ENCODE data around the gene ATP2B2.
"Not testable (repeated sequence)": the region's sequence is repeated elsewhere in the genome, so short reads cannot be mapped to it uniquely, and the experiment has no call there.

ATP2B2 gene

DNA sequence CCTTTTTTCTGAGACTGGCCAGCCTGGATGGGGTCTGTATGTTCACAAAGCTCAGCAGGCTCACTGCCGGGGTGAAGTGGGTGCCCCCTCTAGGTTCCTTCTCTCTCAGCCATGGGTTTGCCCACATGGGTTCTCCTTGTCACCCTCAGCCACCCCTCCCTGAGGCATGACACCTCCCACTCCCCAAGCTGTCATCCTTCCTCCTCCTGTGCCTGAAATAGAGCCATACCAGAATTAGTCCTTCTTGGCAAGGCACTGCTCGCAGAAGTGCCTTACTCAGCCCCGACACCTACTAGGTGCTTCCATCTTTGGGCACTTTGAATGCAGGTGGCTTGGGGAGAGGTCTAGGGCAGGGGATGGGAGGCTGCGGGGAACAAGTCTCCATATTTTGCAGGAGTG is 121.5 kb downstream of the ATP2B2 start:
- TF ChIP-seq, protein P1, sequence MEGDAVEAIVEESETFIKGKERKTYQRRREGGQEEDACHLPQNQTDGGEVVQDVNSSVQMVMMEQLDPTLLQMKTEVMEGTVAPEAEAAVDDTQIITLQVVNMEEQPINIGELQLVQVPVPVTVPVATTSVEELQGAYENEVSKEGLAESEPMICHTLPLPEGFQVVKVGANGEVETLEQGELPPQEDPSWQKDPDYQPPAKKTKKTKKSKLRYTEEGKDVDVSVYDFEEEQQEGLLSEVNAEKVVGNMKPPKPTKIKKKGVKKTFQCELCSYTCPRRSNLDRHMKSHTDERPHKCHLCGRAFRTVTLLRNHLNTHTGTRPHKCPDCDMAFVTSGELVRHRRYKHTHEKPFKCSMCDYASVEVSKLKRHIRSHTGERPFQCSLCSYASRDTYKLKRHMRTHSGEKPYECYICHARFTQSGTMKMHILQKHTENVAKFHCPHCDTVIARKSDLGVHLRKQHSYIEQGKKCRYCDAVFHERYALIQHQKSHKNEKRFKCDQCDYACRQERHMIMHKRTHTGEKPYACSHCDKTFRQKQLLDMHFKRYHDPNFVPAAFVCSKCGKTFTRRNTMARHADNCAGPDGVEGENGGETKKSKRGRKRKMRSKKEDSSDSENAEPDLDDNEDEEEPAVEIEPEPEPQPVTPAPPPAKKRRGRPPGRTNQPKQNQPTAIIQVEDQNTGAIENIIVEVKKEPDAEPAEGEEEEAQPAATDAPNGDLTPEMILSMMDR (conservative IDR thresholded peaks at IDR 0.05; ENCODE audit: control insufficient read depth, insufficient read depth, low read depth, low read length), result no peak
- DNase-seq (ENCODE audit: low read depth), result no peak
- H3K4me3 ChIP-seq (ENCODE audit: control insufficient read depth, low read depth, low read length), result no peak overlapping the region

DNA sequence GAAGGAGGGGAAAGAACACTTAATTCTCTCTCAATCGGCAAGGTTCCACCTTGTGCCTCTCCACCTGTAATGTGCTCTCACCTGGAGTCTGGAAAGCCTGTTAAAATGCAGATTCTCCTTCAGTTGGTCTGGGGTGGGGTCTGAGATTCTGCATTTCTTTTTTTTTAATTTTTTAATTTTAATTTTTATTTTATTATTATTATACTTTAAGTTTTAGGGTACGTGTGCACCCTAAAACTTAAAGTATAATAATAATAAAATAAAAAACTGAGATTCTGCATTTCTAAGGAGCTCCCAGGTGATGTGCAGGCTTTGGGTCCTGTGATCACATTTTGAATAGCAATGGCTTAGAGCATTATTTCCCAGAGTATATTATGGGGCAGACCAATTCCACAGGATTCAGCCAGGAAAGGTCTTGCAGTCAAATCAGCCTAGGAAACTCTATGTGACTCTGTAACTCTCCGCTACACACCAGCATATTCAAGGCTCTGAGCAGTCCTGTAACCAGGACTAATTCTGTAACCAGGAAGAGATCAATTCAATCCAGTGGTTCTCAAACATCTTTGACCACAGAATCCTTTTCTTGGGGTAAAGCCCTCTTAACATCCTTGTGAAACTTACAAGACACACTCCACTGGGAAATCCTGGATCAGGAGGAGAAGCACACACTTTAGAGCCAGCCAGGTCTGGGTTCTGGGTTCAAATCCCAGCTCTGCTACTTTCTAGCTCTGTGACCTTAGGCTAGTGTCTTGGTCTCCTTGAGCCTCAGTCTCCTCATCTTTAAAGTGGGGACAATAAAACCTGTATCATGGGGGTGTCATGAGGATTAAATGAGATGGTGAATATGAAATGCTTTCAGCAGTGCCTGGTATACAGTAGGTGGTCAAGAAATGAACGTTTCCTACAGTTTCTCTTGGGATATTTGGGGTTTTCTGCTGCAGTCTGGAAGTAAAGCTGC is 122.2 kb downstream of the ATP2B2 start:
- no peak overlapping the region for H3K4me3 ChIP-seq (ENCODE audit: control insufficient read depth, low read depth, low read length)
- TF ChIP-seq, protein P1 (conservative IDR thresholded peaks at IDR 0.05; ENCODE audit: control insufficient read depth, insufficient read depth, low read depth, low read length), result no peak
- DNase-seq (ENCODE audit: low read depth), result no peak

DNA sequence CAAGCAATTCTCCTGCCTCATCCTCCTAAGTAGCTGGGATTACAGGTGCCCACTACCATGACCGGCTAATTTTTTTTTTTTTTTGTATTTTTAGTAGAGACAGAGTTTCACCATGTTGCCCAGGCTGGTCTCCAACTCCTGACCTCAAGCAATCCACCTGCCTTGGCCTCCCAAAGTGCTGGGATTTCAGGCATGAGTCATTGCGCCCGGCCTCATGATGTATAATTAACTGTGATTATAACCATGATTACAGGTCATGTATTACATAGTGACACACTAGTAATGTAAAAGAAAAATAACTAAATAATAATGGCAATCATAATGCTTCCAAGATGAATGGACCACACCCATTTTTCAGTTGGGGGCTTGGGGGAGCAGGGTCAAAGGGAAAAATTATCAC is 122.9 kb downstream of the ATP2B2 start:
- not testable (repeated sequence) for H3K4me3 ChIP-seq (ENCODE audit: control insufficient read depth, low read depth, low read length); DNase-seq (ENCODE audit: low read depth)

DNA sequence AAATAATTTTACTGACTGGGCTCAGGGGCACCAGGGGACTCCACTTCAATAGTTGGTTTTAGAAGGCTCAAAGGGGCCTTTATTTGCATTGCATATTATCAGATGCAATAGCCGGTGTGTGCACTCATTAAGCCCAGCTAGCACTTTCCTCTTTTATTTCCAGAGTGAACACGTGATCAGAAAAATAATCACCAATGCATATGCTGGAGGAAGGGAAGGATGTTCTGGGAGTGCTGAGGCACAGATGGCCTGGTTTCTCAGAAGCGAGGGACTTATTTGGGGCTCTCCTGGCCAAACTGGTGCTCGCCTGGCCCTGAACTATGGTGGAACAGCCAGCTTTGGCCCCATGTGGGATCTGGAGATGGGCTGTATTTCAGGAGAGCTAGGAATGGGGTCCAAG is 124.0 kb downstream of the ATP2B2 start:
- DNase-seq (ENCODE audit: low read depth), result no peak
- TF ChIP-seq, protein P1 (conservative IDR thresholded peaks at IDR 0.05; ENCODE audit: control insufficient read depth, insufficient read depth, low read depth, low read length), result no peak
- no peak overlapping the region for H3K4me3 ChIP-seq (ENCODE audit: control insufficient read depth, low read depth, low read length)

DNA sequence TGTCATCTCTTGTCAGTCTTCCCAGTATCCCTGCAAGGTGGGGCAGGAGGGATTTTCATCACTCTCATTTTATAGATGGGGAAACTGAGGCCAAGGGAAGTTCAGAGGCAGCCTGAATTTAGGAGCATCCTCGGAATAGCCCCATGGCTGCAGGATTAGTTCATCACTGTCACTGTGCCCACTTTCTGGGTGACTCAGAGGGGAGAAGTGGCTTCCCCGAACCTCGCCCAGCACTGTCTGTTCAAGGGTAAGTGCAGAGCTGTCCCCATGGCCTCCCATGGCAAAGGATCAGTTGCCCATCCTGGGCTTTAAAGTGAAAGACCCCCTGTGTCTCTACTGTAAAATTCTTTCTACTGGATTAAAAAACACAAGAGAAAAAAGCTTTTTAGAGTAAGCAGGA is 124.5 kb downstream of the ATP2B2 start:
- TF ChIP-seq, protein P1 (conservative IDR thresholded peaks at IDR 0.05; ENCODE audit: control insufficient read depth, insufficient read depth, low read depth, low read length), result no peak
- peak; percentile 38 for DNase-seq (ENCODE audit: low read depth)
- no peak overlapping the region for H3K4me3 ChIP-seq (ENCODE audit: control insufficient read depth, low read depth, low read length)

DNA sequence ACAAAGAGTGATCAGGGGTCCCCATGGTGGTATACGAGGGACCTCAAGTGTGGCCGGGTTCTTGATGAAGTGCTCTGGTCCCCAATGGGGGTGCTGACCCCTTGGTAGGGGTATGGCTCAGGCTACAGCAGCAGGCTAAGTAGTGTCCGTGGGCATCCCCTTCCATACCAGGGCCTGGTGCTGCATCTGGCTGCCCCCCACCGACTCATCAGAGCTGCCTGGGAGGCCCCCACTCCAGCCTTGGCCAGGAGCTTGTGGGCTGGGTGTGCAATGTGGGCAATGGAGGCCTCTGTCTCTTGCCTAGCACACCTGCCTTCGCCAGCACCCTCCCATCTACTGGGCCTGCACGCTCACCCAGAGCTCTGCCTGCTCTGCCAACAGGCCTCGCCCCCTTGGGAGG is 125.4 kb downstream of the ATP2B2 start:
- TF ChIP-seq, protein P1 (conservative IDR thresholded peaks at IDR 0.05; ENCODE audit: control insufficient read depth, insufficient read depth, low read depth, low read length), result no peak
- no peak overlapping the region for H3K4me3 ChIP-seq (ENCODE audit: control insufficient read depth, low read depth, low read length)
- DNase-seq (ENCODE audit: low read depth), result no peak

DNA sequence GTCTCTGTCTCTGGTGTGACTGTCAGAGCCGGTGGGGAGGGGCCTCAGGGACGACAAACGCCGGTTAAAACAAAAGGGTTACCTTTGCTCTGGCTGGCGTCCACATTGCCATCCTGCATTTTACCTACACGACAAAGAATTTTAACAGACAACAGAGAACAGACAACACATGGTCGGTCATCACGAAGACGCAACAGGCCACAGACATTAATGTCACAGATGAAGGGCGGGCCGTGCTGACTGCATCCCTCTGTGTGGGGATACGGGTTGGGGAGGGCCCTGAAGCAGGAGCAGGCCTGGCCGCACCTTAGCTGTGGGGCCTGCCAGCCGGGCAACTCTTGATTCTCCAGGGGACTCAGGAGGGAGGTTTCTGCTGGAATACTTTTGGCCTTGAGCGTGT is 126.2 kb downstream of the ATP2B2 start:
- TF ChIP-seq, protein P1 (conservative IDR thresholded peaks at IDR 0.05; ENCODE audit: control insufficient read depth, insufficient read depth, low read depth, low read length), result no peak
- no peak overlapping the region for H3K4me3 ChIP-seq (ENCODE audit: control insufficient read depth, low read depth, low read length)
- DNase-seq (ENCODE audit: low read depth), result no peak
